HG02588 (cell line): ENCODE data around the gene ZBTB43.
"Not testable (repeated sequence)": the region's sequence is repeated elsewhere in the genome, so short reads cannot be mapped to it uniquely, and the experiment has no call there.

ENCODE experiments used
- ATAC-seq: cut with Tn5 transposase; IDR thresholded peaks from one replicate; pipeline ENCODE4 v1.9.1; 2021; ENCODE audit warnings: mild to moderate bottlenecking, moderate library complexity; ENCODE audit not compliant: unreplicated experiment

The ZBTB43 gene, protein sequence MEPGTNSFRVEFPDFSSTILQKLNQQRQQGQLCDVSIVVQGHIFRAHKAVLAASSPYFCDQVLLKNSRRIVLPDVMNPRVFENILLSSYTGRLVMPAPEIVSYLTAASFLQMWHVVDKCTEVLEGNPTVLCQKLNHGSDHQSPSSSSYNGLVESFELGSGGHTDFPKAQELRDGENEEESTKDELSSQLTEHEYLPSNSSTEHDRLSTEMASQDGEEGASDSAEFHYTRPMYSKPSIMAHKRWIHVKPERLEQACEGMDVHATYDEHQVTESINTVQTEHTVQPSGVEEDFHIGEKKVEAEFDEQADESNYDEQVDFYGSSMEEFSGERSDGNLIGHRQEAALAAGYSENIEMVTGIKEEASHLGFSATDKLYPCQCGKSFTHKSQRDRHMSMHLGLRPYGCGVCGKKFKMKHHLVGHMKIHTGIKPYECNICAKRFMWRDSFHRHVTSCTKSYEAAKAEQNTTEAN

DNA sequence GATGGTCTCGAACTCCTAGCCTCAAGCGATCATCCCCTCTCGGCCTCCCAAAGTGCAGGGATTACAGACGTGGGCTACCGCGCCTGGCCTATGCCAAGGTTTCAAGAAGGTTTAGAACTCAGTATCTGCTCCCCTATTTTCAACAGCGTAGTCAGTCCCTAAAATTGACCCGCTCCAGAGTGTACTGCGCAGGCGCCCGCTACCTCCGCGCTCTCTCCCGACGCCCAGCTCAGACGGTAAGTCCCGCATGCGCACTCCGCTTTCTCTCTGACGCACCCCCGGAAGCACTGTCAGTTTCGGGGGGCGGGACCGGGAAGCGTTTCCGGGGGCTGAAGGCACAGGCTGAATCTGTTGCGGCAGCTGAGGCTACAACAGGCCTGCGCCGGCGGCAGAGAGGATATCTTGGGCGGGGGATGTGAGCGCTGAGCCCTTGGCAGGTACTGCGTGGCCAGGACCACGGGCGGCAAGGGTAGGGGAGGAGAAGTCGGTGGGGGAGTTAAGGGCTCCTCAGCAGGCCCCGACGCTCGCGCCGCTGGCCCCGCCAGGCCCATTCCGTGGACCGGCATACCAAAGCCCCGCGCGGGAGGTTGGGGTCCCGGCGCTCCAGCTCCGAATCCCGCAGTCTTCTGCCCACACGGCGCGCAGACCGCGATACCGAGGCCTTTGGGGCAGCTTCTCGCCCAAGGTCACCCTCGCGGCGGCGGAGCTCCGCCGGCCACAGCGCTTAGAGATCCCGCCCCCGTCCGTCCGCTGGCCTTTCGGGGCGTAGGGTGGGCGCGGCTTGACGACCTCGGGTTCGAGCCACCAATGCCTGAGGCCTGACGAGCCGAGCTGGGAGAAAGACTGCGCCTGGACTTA lies at the start of gene ZBTB43:
TSS of gene ZBTB43 (plus strand) at position 345 of the 858 bp plus-strand sequence. CDS start 27,470 bp downstream, outside the sequence.
- peak; percentile 72 for ATAC-seq

DNA sequence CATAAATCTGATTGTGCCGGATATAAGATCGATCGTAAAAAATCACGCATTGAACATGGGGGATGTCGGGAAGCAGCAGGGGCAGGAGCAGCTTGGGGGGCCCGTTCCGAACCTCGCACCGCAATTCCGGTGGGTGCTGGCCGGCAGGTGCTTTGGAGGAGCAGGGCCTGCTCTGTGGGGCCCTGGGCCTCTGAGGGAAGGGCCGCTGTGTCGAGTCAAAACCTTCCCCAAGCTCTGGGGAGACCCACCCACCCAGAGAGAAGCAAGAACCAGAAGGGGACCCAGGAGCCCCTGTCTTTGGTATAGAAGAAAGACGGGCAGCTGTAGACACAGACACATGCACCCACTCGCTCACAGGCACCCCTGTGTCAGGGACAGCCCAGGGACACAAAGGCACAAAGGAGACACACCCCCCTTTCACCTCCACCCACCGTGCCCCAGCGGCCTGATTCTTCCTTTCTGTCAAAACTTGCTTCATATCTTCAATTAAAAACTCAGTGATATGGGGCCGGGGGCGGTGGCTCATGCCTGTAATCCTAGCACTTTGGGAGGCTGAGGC lies 49.4 kb upstream of the ZBTB43 start:
- no peak for ATAC-seq

DNA sequence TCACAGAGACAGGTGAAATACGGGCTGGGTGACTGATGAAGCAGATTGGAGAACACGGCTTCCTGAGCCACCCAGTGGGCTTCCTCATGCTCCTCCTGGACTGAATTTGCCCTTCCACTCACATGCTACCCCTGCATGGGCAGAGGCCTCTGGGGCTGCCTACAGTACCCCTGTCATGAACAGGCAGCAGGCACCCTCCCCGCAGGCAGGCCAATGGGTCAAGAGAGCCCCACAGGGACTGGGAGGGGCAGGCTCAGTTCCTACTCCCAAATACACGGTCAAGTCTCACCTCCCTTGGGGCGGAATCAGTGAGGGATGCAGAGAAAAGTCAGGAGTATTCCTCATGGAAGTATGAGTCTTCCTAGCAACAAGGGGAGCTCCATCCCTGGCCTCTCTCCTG lies 48.6 kb upstream of the ZBTB43 start:
- no peak for ATAC-seq

DNA sequence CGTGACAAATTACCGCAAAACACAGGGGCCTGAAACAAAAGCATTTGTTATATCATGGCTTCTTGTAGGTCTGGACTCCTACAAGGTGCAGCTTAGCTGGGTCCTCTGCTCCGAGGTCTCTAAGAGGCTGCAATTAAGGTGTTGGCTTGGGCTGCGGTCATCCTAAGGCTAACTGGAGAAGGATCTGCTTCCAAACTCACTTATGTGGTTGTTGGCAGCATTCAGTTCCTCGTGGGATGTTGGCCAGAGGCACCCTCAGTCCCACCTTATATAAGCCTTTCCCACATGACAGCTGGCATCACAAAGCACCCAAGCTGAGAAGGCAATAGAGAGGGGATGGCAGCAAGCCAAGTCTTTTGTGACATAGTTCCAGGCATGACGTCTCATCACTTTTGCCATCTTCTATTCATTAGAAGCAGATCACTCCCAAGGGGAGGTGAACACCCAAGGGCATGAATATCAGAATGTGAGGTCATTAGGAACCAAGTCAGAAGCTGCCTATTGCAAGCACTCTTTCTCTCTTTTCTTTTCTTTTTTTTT lies 47.9 kb upstream of the ZBTB43 start:
- no peak for ATAC-seq

DNA sequence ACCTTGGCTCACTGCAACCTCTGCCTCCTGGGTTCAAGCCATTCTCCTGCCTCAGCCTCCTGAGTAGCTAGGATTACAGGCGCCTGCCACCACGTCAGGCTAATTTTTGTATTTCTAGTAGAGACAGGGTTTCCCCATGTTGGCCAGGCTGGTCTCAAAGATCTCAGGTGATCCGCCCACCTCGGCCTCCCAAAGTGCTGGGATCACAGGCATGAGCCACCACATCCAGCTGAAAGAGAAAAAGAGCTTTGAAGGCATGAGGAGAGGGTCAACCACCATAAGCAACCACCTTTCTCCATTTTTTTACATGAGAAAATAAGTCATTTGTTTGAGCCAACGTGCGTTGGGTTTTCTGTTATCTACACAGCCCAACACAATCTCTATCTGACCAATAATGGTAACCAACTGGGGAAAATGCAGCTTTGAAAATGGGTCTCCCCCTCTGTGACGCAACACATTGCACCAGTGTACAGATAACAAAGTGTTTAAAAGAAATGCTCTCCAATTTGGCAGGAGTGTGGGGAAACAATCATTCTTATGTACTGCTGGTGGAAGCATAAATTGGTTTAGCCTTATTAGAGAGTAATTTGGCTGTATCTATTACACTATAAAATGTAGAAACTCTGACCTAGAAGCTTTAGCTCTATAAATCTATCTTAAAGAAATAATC lies 45.8 kb upstream of the ZBTB43 start:
- no peak for ATAC-seq

DNA sequence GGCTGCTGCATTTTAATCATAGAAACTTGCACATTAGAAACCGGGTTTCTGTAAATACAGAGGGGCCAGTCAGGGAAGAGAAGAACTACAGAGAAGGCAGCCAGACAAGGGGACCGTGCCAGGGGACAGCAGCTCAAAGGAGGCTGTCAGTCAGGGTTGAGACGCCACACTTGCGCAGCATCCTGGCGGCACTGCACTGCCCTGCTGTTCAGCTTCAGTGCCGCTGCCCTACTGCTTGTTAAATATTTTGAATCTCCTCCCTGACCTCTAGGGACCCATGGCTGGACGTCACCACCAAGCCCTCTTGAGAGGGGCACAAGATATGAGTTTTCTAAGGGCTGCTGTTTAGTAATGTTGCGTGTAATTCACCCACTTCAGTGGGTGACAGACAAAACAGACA lies 43.6 kb upstream of the ZBTB43 start:
- no peak for ATAC-seq

DNA sequence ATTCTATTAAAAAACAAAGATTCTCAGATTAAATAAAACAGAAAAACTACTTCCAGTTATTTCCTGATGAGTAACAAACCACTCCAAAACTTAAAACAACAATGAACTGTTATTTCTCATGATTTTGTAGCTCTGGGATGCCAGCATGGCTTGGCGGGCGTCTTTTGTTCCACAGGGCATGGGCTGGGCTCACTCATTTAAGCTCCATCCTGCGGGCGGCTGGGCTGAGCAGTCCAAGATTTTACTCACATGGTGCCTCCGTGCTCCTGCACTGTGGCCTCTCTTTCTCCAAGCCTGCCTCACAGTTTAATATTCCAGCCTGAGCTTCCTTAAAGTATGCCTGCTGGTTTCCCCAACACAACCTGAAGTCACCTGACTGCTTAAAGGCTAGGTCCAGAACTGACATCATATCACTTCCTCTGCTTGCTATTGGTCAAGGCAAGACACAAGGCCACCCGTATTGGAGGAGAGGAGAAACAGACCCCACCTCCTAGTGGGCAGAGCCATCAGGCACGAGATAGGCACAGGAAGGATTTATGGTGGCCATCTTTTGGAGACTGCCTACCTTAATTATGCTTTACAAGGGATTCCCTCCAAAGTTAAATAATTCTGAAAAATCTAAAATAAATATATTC lies 41.6 kb upstream of the ZBTB43 start:
- ATAC-seq: no peak

DNA sequence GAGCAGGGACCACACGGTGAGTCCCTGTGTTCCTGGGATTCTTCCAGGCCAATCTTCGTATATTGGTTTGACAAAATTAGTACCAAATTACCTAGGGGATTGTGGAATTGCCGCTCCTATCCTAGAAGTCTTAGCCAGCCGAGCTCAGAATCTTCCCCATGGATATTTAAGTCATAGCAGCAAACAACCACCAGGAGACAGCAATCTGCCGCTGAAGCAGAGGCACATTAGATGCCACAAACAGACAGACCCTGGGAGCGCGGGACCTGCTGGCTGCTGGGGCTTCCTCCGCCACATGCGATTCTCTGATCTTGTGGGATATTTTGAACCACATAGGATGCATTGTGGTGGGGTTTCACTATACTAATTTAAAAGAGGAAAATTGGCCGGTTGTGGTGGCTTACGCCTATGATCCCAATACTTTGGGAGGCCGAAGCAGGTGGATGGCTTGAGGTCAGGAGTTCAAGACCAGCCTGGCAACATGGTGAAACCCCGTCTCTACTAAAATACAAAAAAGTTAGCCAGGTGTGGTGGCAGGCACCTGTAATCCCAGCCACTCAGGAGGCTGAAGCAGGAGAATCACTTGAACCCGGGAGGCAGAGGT lies 31.7 kb upstream of the ZBTB43 start:
- no peak for ATAC-seq

DNA sequence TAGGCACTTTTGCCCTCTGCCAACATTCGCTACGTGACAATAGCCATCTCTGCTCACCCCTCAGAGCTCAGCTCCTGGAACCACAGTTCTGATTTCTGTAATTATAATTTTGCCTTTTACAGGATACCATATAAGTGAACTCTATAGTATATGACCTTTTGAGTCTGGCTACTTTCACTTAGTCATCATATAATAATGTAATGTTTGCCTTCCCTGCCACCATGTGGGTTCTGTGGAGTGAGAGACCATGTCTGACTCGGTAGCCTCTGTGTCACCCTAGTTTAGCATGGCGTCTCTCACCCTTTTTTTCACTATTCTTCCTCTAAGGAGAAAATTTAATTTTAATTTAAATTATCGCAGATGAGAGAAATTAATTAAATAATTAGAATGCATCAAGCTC lies 28.9 kb upstream of the ZBTB43 start:
- ATAC-seq: no peak

DNA sequence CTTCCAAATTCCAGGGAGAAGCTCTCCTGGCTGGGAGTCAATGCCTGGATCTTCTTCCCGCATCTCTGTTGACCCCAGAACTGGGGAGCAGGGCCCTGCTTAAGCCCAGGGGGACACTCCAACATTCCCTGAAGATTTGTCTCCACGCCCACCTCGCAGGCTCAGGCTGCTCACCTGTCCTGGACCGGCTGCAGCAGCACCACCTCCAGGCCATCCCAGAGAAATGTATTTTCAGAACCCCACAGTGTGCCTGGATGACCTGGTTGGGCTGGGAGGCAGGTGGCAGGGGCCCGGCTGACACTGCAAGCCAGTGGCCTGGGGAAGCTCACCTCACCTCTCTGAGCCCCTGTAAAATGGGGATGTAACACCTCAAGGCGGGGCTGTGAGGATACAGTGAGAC lies 27.1 kb upstream of the ZBTB43 start:
- no peak for ATAC-seq

DNA sequence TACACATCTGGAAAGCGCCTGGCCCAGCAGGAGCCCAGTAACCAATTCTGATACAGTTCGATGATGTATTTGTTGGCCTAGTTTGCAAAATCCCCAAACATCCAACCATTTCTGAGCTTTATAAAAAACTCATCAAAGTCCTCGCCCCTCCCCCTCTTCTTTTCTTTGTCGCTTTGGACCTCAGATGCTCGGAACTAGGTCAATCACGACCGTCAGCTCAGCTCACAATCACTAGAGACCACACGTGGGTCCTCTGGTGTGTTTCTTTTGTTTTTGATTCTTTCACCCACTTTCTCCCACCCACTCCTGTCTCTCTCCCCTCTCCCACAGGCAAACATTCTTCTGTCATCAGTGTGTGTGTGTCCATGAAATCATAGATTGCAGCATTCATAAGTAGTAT lies 26.7 kb upstream of the ZBTB43 start:
- no peak for ATAC-seq

DNA sequence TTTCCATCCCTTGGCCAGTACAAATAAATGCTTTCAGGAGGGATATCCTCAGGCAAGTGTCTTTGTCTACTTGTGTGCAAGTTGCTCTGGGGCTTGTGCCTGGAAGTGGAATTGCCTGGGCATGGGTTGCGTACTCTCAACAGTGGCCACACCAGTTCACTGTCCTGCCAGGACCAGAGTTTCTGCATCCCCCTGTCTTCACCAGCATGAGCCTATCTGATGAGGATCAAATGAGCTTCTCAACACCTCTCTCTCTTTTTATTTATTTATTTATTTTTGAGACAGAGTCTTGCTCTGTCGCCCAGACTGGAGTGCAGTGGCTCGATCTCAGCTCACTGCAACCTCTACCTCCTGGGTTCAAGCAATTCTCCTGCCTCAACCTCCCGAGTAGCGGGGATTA lies 26.1 kb upstream of the ZBTB43 start:
- not testable (repeated sequence) for ATAC-seq

DNA sequence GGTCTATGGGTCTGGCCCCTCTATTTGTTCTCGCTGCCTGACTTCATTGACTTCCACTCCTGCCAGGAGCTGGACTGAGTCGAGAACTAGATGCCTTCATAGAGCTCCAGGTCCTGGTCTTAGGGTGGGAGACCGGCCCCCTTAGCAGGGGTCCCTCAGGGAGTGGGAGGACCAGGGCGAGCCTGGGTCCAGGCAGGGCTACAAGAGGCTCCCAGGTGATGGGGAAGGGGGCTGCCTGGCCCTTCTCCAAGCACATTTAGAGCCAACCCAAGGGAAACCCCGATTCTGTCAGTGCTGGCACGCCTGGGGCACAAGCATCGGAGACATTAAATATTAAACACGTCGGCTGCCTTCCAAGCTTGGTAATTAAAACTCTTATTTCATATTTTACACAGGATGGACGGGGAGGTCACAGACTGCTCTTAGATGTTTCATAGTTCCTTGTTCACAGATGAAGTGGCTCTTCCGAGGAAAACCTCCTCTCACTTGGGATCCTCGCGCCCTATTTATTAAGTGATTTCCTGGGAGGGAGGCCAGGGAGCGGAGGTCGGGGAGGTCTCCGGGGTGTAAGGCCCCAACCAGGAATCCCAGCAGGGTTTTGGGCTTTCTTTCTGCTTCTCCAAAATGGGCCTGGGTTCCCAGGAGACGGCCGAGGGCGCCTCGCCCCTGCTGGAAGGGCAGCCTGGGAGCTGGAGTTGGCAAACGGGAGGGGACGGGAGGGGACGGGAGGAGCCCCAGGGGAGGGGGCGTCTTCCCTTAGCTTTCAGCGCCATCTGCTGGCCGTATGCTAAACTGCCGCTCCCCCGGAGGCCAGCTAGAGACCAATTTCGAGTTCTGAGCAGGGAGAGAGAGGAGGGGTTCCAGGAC lies 23.4 kb upstream of the ZBTB43 start:
- ATAC-seq: no peak

DNA sequence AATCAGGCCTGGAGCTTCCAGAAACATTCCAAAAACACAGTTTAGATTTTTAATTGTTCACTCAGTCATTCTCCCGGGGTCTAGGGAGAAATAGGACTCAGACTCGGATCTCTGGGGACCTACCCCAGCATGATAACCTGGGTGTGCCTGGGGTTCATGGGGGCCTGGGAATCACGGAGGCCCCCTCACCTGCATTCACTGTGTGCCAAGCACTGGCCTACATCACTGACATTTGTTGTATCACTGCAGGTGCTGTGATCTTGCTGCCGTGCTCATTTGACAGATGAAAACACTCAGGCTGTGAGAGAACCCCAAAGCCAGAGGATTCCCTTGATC lies 22.8 kb upstream of the ZBTB43 start:
- ATAC-seq: no peak

DNA sequence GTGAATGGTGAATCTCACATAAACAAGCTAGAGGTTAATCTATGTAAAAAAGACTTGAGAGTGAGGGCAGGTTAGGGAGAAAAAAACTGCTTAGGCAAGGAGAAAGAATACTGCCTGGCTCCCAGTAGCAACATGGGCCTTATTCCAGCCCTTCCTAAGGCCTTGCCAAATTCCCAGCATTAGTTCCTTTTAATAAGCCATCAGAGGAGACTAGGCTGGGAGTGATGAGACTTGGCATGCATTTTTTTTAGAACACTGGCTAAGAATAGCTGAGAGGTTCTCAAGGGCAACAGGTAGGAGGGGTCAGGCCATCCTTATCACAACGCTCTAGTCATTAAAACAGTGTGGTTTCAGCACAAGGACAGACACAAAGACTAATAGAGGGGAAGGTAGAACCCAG lies 20.9 kb upstream of the ZBTB43 start:
- no peak for ATAC-seq

DNA sequence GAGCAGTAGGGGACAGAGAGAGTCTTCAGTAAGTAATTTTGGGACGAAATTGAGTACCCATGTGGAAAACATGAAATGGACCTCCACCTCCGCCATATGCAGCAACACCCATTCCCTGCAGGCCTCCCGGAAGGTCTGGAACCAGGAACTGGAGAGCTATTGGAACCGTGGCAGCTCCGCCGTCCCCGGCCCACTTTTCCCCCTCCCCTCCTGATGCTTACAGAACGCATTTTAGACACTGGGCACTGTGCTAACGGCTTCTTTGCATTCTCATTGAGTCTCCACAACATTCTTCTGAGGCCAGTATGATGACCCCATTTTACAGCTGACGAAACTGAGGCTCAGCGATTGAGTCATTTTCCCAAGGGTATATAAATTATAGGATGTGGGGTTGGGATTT lies 20.4 kb upstream of the ZBTB43 start:
- ATAC-seq: no peak

DNA sequence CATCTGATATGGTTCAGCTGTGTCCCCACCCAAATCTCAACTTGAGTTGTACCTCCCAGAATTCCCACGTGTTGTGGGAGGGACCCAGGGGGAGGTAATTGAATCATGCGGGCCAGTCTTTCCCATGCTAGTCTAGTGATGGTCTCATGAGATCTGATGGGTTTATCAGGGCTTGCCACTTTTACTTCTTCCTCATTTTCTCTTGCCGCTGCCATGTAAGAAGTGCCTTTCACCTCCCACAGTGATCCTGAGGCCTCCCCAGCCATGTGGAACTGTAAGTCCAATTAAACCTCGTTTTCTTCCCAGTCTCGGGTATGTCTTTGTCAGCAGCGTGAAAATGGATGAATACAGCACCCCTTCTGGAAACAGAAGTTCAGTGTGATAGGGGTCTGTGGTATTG lies 20.0 kb upstream of the ZBTB43 start:
- not testable (repeated sequence) for ATAC-seq

DNA sequence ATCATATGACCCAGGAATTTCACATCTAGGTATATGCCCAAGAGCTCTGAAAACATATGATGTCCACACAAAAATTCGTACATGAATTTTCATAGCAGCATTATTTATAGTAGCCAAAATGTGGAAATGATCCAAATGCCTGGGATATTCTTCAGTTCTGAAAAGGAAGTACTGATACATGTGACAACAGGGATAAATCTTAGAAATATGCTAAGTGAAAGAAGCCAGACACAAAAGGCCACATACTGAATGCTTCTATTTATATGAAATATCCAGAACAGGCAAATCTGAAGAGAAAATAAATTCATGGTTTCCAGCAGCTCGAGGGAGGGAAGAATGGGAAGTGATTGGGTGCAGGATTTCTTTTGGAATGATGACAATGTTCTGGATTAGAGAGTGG lies 16.8 kb upstream of the ZBTB43 start:
- ATAC-seq: no peak
